ENCODE measurements around the gene CUL2. TPM values are rescaled to one million over a fixed set of nuclear protein-coding genes. Genes with fewer than 3 reads are reported as not detected.

The CUL2 gene
- total RNA-seq, 1 experiment from 2014 or later, result 32.4 TPM

DNA sequence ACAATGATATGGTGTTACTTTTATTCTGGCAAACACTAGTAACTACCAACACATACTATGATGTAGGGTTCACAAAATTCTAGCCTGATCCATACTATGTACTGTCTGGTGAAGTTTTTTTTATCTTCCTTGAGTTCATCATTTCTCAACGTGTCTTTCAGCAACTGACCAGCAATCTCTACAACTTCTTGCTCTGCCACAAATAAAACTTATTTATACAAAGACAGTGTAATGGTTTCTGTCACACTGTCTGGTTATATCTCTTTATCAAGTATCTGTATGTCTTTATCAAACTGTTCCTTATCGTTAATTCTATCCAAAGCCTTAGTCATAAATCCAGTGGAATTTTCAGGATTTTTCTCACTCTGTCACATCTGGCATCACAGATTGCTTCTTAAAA, 69.7 kb downstream of the CUL2 start:
- in situ Hi-C loops (cut with HindIII; ENCODE audit: low pct_unique_long_range_greater_than_20kb, low sequenced_read_pairs) (no loop called here), intact Hi-C loops (cut with micrococcal nuclease; ENCODE audit: unreplicated experiment) (no loop called here)
- ChIA-PET CTCF (no interaction called here), POLR2A (no interaction called here)
- H3K9me3 ChIP-seq (ENCODE audit: control insufficient read depth, insufficient read depth, low read depth, low read length), result no peaks in the 10 kb centered on the region
- no peak overlapping the region for H3K4me3 ChIP-seq (ENCODE audit: low read depth in 2 of 2, low read length in 2 of 2)
- peaks cover 6% of the 10 kb centered on the region; the same call in 1 of the 2 replicates for H3K36me3 ChIP-seq (ENCODE audit: control insufficient read depth, insufficient read depth, low read length)
- no peaks in the 10 kb centered on the region for H3K4me1 ChIP-seq (ENCODE audit: control insufficient read depth, insufficient read depth, low read length)
- no peaks in the 10 kb centered on the region for H3K27me3 ChIP-seq (ENCODE audit: control insufficient read depth, insufficient read depth, low read length)
- TF ChIP-seq TCF7L2 (IDR thresholded peaks at IDR 0.05; ENCODE audit: low read depth, low read length) (no peak), SIN3A (IDR thresholded peaks at IDR 0.05; ENCODE audit: borderline replicate concordance, insufficient read depth, low read depth, low read length) (no peak), POLR2AphosphoS5 (IDR thresholded peaks at IDR 0.05; ENCODE audit: low read depth, low read length) (no peak)
- TF ChIP-seq, protein P1, sequence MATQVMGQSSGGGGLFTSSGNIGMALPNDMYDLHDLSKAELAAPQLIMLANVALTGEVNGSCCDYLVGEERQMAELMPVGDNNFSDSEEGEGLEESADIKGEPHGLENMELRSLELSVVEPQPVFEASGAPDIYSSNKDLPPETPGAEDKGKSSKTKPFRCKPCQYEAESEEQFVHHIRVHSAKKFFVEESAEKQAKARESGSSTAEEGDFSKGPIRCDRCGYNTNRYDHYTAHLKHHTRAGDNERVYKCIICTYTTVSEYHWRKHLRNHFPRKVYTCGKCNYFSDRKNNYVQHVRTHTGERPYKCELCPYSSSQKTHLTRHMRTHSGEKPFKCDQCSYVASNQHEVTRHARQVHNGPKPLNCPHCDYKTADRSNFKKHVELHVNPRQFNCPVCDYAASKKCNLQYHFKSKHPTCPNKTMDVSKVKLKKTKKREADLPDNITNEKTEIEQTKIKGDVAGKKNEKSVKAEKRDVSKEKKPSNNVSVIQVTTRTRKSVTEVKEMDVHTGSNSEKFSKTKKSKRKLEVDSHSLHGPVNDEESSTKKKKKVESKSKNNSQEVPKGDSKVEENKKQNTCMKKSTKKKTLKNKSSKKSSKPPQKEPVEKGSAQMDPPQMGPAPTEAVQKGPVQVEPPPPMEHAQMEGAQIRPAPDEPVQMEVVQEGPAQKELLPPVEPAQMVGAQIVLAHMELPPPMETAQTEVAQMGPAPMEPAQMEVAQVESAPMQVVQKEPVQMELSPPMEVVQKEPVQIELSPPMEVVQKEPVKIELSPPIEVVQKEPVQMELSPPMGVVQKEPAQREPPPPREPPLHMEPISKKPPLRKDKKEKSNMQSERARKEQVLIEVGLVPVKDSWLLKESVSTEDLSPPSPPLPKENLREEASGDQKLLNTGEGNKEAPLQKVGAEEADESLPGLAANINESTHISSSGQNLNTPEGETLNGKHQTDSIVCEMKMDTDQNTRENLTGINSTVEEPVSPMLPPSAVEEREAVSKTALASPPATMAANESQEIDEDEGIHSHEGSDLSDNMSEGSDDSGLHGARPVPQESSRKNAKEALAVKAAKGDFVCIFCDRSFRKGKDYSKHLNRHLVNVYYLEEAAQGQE (IDR thresholded peaks at IDR 0.05; ENCODE audit: insufficient read depth in 1 of 2, low read depth in 2 of 2, low read length in 1 of 2), result no peak
- TF ChIP-seq, protein P2, sequence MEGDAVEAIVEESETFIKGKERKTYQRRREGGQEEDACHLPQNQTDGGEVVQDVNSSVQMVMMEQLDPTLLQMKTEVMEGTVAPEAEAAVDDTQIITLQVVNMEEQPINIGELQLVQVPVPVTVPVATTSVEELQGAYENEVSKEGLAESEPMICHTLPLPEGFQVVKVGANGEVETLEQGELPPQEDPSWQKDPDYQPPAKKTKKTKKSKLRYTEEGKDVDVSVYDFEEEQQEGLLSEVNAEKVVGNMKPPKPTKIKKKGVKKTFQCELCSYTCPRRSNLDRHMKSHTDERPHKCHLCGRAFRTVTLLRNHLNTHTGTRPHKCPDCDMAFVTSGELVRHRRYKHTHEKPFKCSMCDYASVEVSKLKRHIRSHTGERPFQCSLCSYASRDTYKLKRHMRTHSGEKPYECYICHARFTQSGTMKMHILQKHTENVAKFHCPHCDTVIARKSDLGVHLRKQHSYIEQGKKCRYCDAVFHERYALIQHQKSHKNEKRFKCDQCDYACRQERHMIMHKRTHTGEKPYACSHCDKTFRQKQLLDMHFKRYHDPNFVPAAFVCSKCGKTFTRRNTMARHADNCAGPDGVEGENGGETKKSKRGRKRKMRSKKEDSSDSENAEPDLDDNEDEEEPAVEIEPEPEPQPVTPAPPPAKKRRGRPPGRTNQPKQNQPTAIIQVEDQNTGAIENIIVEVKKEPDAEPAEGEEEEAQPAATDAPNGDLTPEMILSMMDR (IDR thresholded peaks at IDR 0.05), result no peak
- no peak overlapping the region for H3K27ac ChIP-seq (ENCODE audit: low read length)
- no TSS peak for BruUV-seq (replicated peaks)
- DNase-seq (ENCODE audit: low read depth, low spot score), result no peak
- ATAC-seq, result no peak

DNA sequence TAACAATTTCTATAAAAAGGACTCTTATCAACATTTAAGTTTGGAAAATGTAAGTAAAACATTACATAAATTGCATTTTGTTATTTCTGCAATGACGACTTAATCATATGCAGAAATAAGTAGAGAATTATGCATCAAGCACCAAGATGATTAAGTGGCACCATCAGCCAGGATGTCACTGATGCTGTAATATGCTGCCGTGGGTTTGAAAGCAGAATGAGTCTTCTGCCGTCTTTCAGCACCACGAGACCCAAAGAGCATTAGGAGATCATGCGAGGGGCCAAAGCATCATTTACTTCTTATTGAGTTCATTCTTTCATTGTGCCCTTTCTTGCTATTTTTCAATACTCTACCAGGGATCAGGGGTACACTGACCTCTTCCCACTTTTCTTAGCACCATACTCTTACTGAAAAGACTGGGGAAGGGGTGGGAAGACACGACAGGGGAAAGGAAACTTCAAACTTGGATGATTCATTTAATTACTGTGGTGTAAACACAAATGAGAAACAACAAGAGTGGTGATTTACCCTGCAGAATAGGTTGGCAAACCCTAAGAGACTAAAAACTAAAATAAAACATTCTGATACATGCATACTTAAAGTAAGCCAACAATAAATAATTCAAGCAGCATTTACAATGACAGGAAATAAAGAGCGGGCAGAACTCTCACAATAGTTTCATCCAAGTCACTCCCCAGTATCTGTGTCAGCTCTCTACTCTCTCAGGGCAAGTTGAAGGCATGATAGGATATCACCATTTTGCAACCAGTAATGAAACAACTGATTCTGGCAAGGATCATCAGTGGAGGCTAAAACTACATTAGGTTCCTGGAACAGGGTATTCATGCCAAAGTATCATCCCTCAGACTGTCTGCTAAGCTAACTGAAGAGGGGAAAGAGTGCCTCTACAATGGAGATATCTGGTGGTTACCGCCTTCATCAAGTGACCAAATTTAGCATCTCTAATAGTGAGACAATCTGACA, 70.8 kb downstream of the CUL2 start:
- no peaks in the 10 kb centered on the region for H3K27me3 ChIP-seq (ENCODE audit: control insufficient read depth, insufficient read depth, low read length)
- peaks cover 3% of the 10 kb centered on the region; the same call in 1 of the 2 replicates for H3K36me3 ChIP-seq (ENCODE audit: control insufficient read depth, insufficient read depth, low read length)
- BruUV-seq (replicated peaks), result no TSS peak
- intact Hi-C loops (cut with micrococcal nuclease; ENCODE audit: unreplicated experiment), result no loop called here
- ChIA-PET POLR2A (no interaction called here), CTCF (no interaction called here)
- TF ChIP-seq, protein P2 (IDR thresholded peaks at IDR 0.05), result no peak
- TF ChIP-seq SIN3A (IDR thresholded peaks at IDR 0.05; ENCODE audit: borderline replicate concordance, insufficient read depth, low read depth, low read length) (no peak), POLR2AphosphoS5 (IDR thresholded peaks at IDR 0.05; ENCODE audit: low read depth, low read length) (no peak), TCF7L2 (IDR thresholded peaks at IDR 0.05; ENCODE audit: low read depth, low read length) (no peak)
- TF ChIP-seq, protein P1 (IDR thresholded peaks at IDR 0.05; ENCODE audit: insufficient read depth in 1 of 2, low read depth in 2 of 2, low read length in 1 of 2), result no peak
- H3K4me1 ChIP-seq (ENCODE audit: control insufficient read depth, insufficient read depth, low read length), result no peaks in the 10 kb centered on the region
- H3K27ac ChIP-seq (ENCODE audit: low read length), result no peak overlapping the region
- ATAC-seq, result no peak
- in situ Hi-C loops (cut with HindIII; ENCODE audit: low pct_unique_long_range_greater_than_20kb, low sequenced_read_pairs), result no loop called here
- no peaks in the 10 kb centered on the region for H3K9me3 ChIP-seq (ENCODE audit: control insufficient read depth, insufficient read depth, low read depth, low read length)
- H3K4me3 ChIP-seq (ENCODE audit: low read depth in 2 of 2, low read length in 2 of 2), result no peak overlapping the region
- no peak for DNase-seq (ENCODE audit: low read depth, low spot score)
